Muscle of leg (tissue), 11 donors: ENCODE measurements around the gene HEY2. TPM values are rescaled to one million over a fixed set of nuclear protein-coding genes. Genes with fewer than 3 reads are reported as not detected.
A peak's percentile ranks its signal among the peaks of the same experiment; 100 is the strongest.

ENCODE experiments used
- DNase-seq: peaks from one replicate; pipeline ENCODE4 v3.0.0; 2013
- H3K27ac ChIP-seq: one replicate; pipeline ENCODE4 v1.5.1; 2013; ENCODE audit warnings: mild to moderate bottlenecking, low read length, control low read depth
- H3K27me3 ChIP-seq: one replicate; pipeline ENCODE4 v1.6.1; 2013; ENCODE audit warnings: low read length; ENCODE audit not compliant: control insufficient read depth, insufficient read depth
- H3K36me3 ChIP-seq: one replicate; pipeline ENCODE4 v1.6.1; 2013; ENCODE audit warnings: low read length; ENCODE audit not compliant: control insufficient read depth, insufficient read depth
- H3K4me1 ChIP-seq: one replicate; pipeline ENCODE4 v1.6.1; 2013; ENCODE audit warnings: low read length; ENCODE audit not compliant: control insufficient read depth, insufficient read depth
- H3K4me3 ChIP-seq: one replicate; pipeline ENCODE4 v1.5.1; 2013; ENCODE audit warnings: low read length, control low read depth
- H3K9me3 ChIP-seq: replicated peaks from 2 replicates; pipeline ENCODE4 v1.6.1; 2013; ENCODE audit warnings: low read depth, low read length; ENCODE audit not compliant: control insufficient read depth
- WGBS: methylation state at CpG from one replicate; pipeline ENCODE4 v1.1.5; 2013; ENCODE audit warnings: missing lambda C conversion rate; ENCODE audit not compliant: insufficient coverage; 5-methylcytosine and 5-hydroxymethylcytosine counted together
- polyA plus RNA-seq, 8 donors: library from polyadenylated mRNA; unstranded; fragments of 120-200 nt; gene quantifications; one replicate each; pipeline versions ENCODE4 v1.2.1 to v1.2.3, GENCODE V29; 2013; ENCODE audit warnings: inconsistent platforms in 1 of 8, low replicate concordance in 1 of 8; ENCODE audit not compliant: insufficient read length in 8 of 8, insufficient read depth in 1 of 8
- total RNA-seq: library from RNA; stranded (reverse); fragments of 120-200 nt; gene quantifications from one replicate; pipeline ENCODE4 v1.2.4, GENCODE V29; 2013

The HEY2 gene
- total and polyA plus RNA-seq, 9 donors: 6.1 to 18.3 (median 13.3) TPM

DNA sequence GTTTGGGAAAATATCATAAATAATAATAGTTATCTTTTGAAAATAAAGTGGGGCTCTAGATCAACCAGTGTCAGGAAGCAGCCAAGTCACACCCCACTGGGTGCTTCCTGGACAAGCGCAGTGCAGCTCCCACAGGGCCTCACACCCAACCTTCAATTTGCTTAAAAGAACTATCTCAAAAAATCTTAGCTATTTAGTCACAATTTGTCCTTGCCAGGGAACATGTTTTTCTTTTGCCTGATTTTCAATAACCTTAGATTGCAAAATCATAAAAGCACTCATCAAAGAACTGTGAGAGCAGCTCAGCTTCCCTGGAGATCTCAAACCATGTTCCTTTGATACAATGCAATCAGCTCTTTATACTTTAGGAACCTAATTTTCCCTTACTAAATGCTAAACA is 39.7 kb downstream of the HEY2 start:
- DNase-seq: no peak
- H3K4me3 ChIP-seq: no peak overlapping the region

DNA sequence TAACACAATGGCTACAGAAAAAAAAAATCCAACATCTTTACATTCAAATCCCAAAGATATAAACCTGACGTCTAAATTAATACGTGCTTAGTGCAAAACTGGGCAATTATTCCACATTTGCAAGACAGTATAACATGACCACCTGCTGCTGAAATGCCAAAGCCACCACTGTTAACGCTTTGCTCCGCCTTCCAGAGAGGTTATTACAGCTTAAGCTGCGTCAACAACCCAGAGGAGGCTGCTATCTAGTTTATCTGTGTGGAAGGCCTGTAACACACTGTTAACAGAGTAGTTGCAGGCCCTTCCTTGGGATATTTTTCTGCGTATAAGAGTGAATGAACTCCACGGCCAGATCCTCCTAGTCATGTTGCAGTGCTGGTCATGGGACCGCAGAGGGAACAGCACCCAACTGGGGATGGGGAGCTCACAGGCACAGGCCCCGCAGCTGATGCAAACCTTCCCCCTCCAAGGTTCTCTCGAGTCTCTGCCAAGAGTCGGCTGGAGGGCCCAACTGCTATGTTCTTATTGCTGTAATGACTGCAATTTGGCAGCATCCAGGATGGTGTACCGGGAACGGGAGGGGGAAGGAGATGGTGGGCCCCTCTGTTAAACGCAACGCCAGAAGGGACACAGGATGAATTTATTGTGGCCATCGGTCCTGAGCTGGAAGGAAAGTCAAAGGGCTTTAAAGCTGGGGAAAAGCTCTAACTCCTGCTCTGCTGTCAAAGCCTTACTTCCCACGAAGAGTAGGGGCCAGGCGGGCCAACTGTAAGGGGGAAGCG is 40.3 kb downstream of the HEY2 start:
- Histone ChIP-seq H3K4me3 (peak overlapping the region; percentile 75), H3K36me3 (no peaks in the 10 kb centered on the region), H3K4me1 (peaks cover 10% of the 10 kb centered on the region), H3K9me3 (no peaks in the 10 kb centered on the region), H3K27me3 (no peaks in the 10 kb centered on the region), H3K27ac (peak overlapping the region; percentile 98)
- DNase-seq: peak; percentile 67
- 15% methylated on average over 16 of the region's 19 CpGs for WGBS

More for the DNA sequence above, 39.7 kb downstream of the HEY2 start:
- Histone ChIP-seq H3K4me1 (peaks cover 10% of the 10 kb centered on the region), H3K36me3 (no peaks in the 10 kb centered on the region), H3K9me3 (no peaks in the 10 kb centered on the region), H3K27ac (peak overlapping the region; percentile 98), H3K27me3 (no peaks in the 10 kb centered on the region)
- 78% methylated on average over 1 of the region's 1 CpG for WGBS

DNA sequence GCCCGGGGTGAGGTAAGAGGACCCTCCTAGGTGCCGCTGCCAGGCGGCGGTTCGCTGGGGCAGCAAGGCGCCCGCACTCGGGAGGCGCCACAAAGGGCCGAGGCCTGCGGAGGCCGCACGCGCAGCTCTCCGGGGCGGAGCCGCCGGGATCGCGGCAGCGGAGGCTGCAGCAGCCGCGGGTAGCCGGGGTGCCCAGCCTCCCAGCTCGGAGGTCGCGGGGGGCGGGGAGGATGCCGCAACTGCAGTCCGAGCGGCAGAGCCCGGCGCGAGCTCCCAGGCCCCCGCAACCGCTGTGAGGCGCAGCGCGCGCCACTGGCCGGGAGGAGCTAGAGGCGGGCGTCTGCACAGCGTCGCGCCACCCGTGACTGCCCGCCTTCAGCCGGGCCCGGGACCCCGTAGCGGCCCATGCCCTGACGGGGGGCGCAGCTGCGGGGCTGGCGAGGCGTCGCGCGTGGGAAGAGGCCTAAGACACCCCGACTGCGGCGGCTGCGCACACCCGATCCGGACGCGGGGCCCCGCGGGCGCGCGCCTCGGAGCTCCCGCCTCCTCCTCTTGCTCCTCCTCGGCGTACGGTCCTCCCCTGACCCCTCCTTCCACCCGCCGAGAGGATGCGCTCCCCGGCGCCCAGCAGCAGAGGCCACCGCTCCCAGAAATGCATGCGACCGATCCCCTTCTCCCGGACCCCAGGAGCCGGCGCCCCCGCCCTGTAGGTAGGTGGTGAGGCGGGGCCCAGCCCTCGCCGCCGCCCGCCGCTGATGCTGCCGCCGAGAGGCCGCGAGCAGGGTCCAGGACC is 41.1 kb downstream of the HEY2 start, which contains the start of gene NCOA7:
NCOA7 (plus strand) TSS at position 603 of the 793 bp plus-strand sequence. CDS start 24,395 bp downstream, outside the sequence.
- H3K9me3 ChIP-seq: no peaks in the 10 kb centered on the region
- H3K4me3 ChIP-seq: peak within 1 kb of the TSS; percentile 75
- DNase-seq: peak; percentile 93
- H3K36me3 ChIP-seq: no peaks in the 10 kb centered on the region
- no peaks in the 10 kb centered on the region for H3K27me3 ChIP-seq
- under 1% methylated on average over 85 of the region's 100 CpGs for WGBS
- peaks cover 10% of the 10 kb centered on the region for H3K4me1 ChIP-seq
- H3K27ac ChIP-seq: peak within 1 kb of the TSS; percentile 98

DNA sequence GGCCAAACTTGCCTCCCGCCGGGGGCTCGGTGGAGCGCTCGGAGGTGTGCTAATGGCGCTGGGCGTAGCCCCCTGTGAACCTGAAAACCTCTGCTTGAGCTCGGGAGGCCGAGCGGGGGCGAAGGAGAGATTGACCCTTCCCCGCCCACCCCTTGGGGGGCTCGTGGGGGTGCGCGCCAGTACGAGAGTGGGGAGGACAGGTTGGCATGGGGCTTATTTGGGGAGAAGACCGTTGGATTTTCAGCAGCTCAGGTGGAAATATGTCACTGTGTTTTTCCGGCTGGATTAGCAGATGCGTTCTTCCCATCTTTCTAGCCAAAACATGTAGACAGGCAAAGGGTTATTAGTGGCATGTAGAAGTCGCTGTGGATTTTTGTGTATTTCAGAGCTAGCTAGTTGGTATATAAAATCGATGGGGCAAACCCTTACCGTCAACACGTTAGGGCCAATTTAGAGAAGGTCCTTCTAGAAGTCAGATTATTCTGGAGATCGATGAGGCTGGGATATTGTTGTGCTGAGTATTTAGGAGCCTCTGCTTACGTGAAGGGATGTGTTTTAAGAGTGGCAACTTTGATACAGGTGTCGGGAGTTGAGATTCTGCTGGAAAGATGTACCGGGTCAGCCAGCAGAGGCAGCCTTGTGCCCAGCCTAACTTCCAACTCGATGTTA is 41.9 kb downstream of the HEY2 start:
- Histone ChIP-seq H3K27me3 (no peaks in the 10 kb centered on the region), H3K36me3 (no peaks in the 10 kb centered on the region), H3K4me1 (peaks cover 10% of the 10 kb centered on the region), H3K4me3 (peak overlapping the region; percentile 75), H3K9me3 (no peaks in the 10 kb centered on the region), H3K27ac (peak overlapping the region; percentile 62)
- WGBS: 0% methylated on average over 21 of the region's 28 CpGs
- DNase-seq: peak; percentile 47

DNA sequence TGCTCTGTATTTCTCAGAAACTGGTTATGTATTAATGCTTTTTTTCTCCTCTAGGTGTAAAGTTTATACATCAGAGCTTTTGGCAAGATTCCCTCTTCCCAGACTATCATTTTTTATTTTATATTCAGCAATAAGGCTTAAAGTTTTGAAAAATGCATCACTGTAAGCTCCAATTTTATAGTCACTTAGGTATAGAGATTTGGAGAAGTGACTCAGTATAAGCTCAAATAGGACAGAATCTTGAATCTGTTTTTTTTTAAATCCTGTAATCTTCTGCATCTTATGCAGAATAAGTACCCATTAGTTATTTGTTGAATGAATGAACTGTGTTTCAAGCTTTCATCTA is 42.4 kb downstream of the HEY2 start:
- Histone ChIP-seq H3K4me1 (peaks cover 10% of the 10 kb centered on the region), H3K4me3 (peak overlapping the region; percentile 75), H3K9me3 (no peaks in the 10 kb centered on the region), H3K36me3 (no peaks in the 10 kb centered on the region), H3K27ac (no peak overlapping the region), H3K27me3 (no peaks in the 10 kb centered on the region)
- no peak for DNase-seq

DNA sequence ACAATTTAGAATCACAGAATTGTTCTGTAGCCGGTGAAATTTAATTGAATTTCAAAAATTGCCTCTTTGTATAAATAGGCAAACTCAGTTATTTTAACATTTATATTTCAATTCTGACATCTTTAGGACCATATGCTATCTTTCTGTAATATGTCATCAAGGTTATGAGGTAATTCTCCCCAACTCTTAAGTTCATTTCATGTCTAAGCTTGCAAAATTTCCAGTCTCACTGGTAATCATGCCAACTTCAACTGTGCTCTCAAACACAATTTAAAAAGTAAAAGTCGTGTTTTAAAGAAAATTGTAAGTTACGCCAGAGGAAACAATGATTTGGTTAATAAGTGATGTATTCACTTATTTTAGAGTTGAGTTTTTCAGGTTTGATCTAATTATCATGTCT is 42.7 kb downstream of the HEY2 start:
- H3K9me3 ChIP-seq: no peaks in the 10 kb centered on the region
- no peak for DNase-seq
- no peak overlapping the region for H3K27ac ChIP-seq
- no peaks in the 10 kb centered on the region for H3K36me3 ChIP-seq
- no peaks in the 10 kb centered on the region for H3K27me3 ChIP-seq
- peaks cover 10% of the 10 kb centered on the region for H3K4me1 ChIP-seq
- WGBS: no CpG with 5 or more reads among the region's 3 CpGs
- H3K4me3 ChIP-seq: no peak overlapping the region

DNA sequence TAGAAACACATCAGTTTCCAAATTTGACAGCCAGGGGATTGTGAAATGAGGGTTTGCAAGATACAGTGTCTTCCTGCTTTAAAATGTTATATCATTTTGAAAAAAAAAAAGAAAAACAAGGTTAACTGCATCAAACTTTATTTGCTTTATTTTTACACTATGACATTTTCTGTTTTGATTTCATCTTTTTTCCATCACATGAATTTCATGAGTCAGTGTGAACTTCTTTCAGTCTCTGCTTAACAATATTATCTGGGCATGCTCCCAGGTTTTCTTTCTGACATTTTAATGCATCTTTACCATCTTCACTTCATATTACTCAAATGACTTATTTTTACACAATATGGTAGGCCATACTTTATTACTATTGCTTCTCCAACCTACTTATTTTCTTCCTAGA is 43.2 kb downstream of the HEY2 start:
- Histone ChIP-seq H3K27me3 (no peaks in the 10 kb centered on the region), H3K9me3 (no peaks in the 10 kb centered on the region), H3K27ac (no peak overlapping the region), H3K4me3 (no peak overlapping the region), H3K4me1 (peaks cover 10% of the 10 kb centered on the region), H3K36me3 (no peaks in the 10 kb centered on the region)
- no peak for DNase-seq

DNA sequence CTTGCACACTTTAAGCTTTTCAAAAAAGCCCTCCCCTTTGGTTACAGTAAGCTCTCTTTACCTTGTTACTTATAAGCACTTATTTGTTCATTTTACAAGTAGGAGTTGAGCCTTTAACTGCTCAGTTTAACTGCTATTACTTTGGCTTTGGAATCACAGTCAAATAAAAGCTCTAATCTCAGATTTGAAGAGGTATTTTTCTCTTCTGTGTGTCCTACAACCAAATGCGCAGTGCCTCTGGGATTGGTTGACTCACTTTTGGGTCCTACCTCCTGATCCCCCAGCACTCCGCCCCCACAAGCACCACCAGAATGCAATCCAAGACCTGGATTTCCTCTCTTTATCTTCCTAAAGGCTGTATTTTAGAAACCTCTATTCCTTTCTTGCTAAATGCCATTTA is 43.8 kb downstream of the HEY2 start:
- H3K4me1 ChIP-seq: peaks cover 10% of the 10 kb centered on the region
- no peaks in the 10 kb centered on the region for H3K9me3 ChIP-seq
- H3K4me3 ChIP-seq: no peak overlapping the region
- H3K27me3 ChIP-seq: no peaks in the 10 kb centered on the region
- 83% methylated on average over 2 of the region's 2 CpGs for WGBS
- H3K27ac ChIP-seq: no peak overlapping the region
- no peaks in the 10 kb centered on the region for H3K36me3 ChIP-seq
- DNase-seq: no peak

DNA sequence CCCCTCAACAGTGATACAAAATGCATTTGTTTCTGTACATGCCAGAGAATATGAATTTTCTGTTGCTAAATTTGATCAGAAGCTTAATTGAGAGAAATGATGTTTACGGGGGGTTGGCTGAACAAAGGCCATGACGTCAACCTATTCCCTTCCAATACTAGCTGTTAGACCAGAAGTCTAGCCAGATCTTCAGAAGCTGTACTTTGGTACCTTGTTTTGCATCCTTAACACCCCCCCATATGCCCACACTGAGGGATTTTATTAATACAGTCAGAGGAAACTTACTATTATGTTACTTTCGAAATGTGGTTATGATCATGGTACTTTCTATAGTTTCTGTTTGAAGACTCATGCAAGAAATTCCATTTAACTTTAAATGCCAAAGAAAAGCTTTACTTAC is 44.4 kb downstream of the HEY2 start:
- Histone ChIP-seq H3K9me3 (no peaks in the 10 kb centered on the region), H3K4me3 (no peak overlapping the region), H3K27me3 (no peaks in the 10 kb centered on the region), H3K4me1 (peaks cover 10% of the 10 kb centered on the region), H3K36me3 (no peaks in the 10 kb centered on the region), H3K27ac (no peak overlapping the region)
- WGBS: no CpG with 5 or more reads among the region's 3 CpGs
- no peak for DNase-seq
